HL-60 (cell line): ENCODE results near the gene OPN1MW3.

Experiments
- DNase-seq, 2 experiments: peaks; one replicate each; pipeline ENCODE4 v3.0.0-alpha.2; 2010 to 2020; ENCODE audit warnings: low read depth in 1 of 2, low spot score in 1 of 2
- H3K27ac ChIP-seq: fragments of 250-450 bp; sonication (Bioruptor Pico); replicated peaks from 2 replicates; pipeline ENCODE4 v1.5.1; 2020; ENCODE audit warnings: mild to moderate bottlenecking, moderate library complexity
- H3K27me3 ChIP-seq: fragments of 250-450 bp; sonication (Bioruptor Pico); 2 replicates; pipeline ENCODE4 v1.5.1; 2021; ENCODE audit warnings: mild to moderate bottlenecking, moderate library complexity; ENCODE audit not compliant: insufficient read depth, poor library complexity, severe bottlenecking
- H3K4me3 ChIP-seq: replicated peaks from 2 replicates; pipeline ENCODE4 v1.5.1; 2011; ENCODE audit warnings: mild to moderate bottlenecking, control low read depth, low read length; ENCODE audit not compliant: insufficient read depth
- CTCF ChIP-seq: IDR thresholded peaks from one replicate; pipeline ENCODE4 v1.5.1; 2011; ENCODE audit warnings: low read length, control low read depth, inconsistent platforms; ENCODE audit not compliant: insufficient read depth
- GABPA ChIP-seq: IDR thresholded peaks from 2 replicates; pipeline ENCODE4 v1.6.1; 2012; ENCODE audit warnings: low read depth
- POLR2AphosphoS5 ChIP-seq: IDR thresholded peaks from 2 replicates; pipeline ENCODE4 v1.6.1; 2012; ENCODE audit warnings: low read depth
- REST ChIP-seq: IDR thresholded peaks from 2 replicates; pipeline ENCODE4 v1.6.1; 2012; ENCODE audit warnings: low read depth; ENCODE audit not compliant: insufficient replicate concordance
- SPI1 ChIP-seq: IDR thresholded peaks from 2 replicates; pipeline ENCODE4 v1.6.1; 2012; ENCODE audit warnings: low read depth, mild to moderate bottlenecking, borderline replicate concordance

OPN1MW3 gene

GRCh38 chrX:154313147-154313546, 55.8 kb downstream of the OPN1MW3 start:
- TF ChIP-seq GABPA = no peak
- TF ChIP-seq SPI1 = no peak
- TF ChIP-seq CTCF = no peak
- TF ChIP-seq REST = no peak
- no peak for TF ChIP-seq POLR2AphosphoS5
- Histone ChIP-seq H3K27ac (no peak overlapping the region), H3K4me3 (no peak overlapping the region), H3K27me3 (no peaks in the 10 kb centered on the region)
- no peak for DNase-seq

- TF ChIP-seq CTCF (no peak), SPI1 (no peak), REST (no peak), GABPA (no peak), POLR2AphosphoS5 (no peak)
- no peak for DNase-seq
- Histone ChIP-seq H3K4me3 (no peak overlapping the region), H3K27ac (no peak overlapping the region), H3K27me3 (no peaks in the 10 kb centered on the region)
Observed at GRCh38 chrX:154315416-154315815, 58.0 kb downstream of the OPN1MW3 start.

- DNase-seq = no peak
- TF ChIP-seq REST (no peak), CTCF (no peak), SPI1 (no peak), POLR2AphosphoS5 (no peak), GABPA (no peak)
- Histone ChIP-seq H3K4me3 (no peak overlapping the region), H3K27ac (no peak overlapping the region), H3K27me3 (no peaks in the 10 kb centered on the region)
Observed at GRCh38 chrX:154317391-154317995, 60.1 kb downstream of the OPN1MW3 start.
